Glutamatergic neuron (in vitro differentiated cells): Measurements from ENCODE around the gene PTTG2. TPM values are rescaled to one million over a fixed set of nuclear protein-coding genes. Genes with fewer than 3 reads are reported as not detected.

ENCODE experiments used
- DNase-seq: peaks from one replicate; pipeline ENCODE4 v3.0.0; 2022
- H3K27ac Mint-ChIP-seq: one replicate; pipeline ENCODE4 v1.8.0; 2020; ENCODE audit warnings: mild to moderate bottlenecking, mixed read lengths, inconsistent platforms; ENCODE audit not compliant: unreplicated experiment
- H3K27me3 Mint-ChIP-seq: one replicate; pipeline ENCODE4 v1.8.0; 2020; ENCODE audit warnings: mild to moderate bottlenecking, moderate library complexity, mixed read lengths, inconsistent platforms; ENCODE audit not compliant: unreplicated experiment
- H3K36me3 Mint-ChIP-seq: one replicate; pipeline ENCODE4 v1.8.0; 2020; ENCODE audit warnings: mild to moderate bottlenecking, mixed read lengths, inconsistent platforms; ENCODE audit not compliant: unreplicated experiment
- H3K4me1 Mint-ChIP-seq: one replicate; pipeline ENCODE4 v1.8.0; 2020; ENCODE audit warnings: mild to moderate bottlenecking, low read depth, mixed read lengths, inconsistent platforms; ENCODE audit not compliant: unreplicated experiment
- H3K4me3 Mint-ChIP-seq: one replicate; pipeline ENCODE4 v1.8.0; 2020; ENCODE audit warnings: mild to moderate bottlenecking, mixed read lengths, inconsistent platforms; ENCODE audit not compliant: unreplicated experiment
- H3K9me3 Mint-ChIP-seq: one replicate; pipeline ENCODE4 v1.8.0; 2020; ENCODE audit warnings: mild to moderate bottlenecking, moderate library complexity, mixed read lengths, inconsistent platforms; ENCODE audit not compliant: unreplicated experiment
- total RNA-seq: library from RNA; stranded (reverse); fragmentation: NEBNext Ultra II Directional; extraction: Animal tissue kit (Norgen Biotek cat#: 25700); gene quantifications from one replicate; pipeline ENCODE4 v1.2.1, GENCODE V29; 2021; ENCODE audit not compliant: unreplicated experiment
- TF ChIP-seq, protein P1 (sequence below): fragments of 200-600 bp; sonication (generic); IDR thresholded peaks from one replicate; pipeline ENCODE4 v1.5.0; 2021; ENCODE audit not compliant: partially characterized antibody, unreplicated experiment

PTTG2 gene
- total RNA-seq, 1 donor from 2014 or later: not detected

DNA sequence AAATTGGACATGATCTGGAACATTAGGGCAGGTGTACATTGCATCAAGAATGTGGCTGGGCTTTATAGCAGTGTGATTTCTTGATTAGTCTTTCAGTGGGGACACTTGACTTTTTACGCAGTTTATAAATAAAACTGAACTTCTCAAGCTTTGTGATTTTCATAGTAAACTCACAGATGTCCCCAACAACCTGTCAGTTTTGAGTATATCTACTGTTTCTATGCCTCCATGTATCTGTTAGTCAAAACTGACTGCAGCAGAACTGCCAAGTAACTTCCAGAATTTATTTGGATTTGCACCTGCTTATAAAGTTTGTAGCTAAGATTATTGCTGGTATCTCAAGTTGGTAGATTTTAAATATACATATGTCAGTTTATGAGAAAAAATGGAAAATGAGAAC lies 20.0 kb downstream of the PTTG2 start:
- DNase-seq: no peak
- TF ChIP-seq, protein P1, sequence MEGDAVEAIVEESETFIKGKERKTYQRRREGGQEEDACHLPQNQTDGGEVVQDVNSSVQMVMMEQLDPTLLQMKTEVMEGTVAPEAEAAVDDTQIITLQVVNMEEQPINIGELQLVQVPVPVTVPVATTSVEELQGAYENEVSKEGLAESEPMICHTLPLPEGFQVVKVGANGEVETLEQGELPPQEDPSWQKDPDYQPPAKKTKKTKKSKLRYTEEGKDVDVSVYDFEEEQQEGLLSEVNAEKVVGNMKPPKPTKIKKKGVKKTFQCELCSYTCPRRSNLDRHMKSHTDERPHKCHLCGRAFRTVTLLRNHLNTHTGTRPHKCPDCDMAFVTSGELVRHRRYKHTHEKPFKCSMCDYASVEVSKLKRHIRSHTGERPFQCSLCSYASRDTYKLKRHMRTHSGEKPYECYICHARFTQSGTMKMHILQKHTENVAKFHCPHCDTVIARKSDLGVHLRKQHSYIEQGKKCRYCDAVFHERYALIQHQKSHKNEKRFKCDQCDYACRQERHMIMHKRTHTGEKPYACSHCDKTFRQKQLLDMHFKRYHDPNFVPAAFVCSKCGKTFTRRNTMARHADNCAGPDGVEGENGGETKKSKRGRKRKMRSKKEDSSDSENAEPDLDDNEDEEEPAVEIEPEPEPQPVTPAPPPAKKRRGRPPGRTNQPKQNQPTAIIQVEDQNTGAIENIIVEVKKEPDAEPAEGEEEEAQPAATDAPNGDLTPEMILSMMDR: no peak
- H3K4me1 Mint-ChIP-seq: no peaks in the 10 kb centered on the region

DNA sequence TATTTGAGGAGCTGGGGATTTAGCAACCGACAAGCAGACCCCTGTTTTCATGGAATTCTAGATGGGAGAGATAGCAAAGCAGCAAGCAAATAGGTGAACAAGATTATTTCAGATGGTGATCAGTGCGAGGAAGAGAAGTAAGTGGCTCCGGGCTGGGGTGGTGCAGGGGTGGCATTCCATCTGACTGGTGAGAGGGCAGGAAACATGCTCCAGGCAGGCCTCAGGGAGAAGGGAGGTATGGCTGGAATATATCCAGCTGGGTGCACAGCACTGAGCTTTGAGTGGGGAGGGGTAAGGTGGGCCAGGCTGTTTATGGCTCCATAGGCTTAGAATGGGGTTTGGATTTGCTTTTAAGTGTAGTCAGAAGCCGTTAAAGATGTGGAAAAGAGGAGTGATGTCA lies 21.2 kb downstream of the PTTG2 start:
- Mint-ChIP-seq H3K36me3 (no peaks in the 10 kb centered on the region), H3K4me1 (no peaks in the 10 kb centered on the region), H3K27me3 (no peaks in the 10 kb centered on the region), H3K4me3 (no peak overlapping the region), H3K27ac (no peak overlapping the region), H3K9me3 (no peaks in the 10 kb centered on the region)
- TF ChIP-seq, protein P1: no peak
- no peak for DNase-seq

More for the DNA sequence above, 20.0 kb downstream of the PTTG2 start:
- Mint-ChIP-seq H3K27me3 (no peaks in the 10 kb centered on the region), H3K9me3 (no peaks in the 10 kb centered on the region), H3K4me3 (no peak overlapping the region), H3K36me3 (no peaks in the 10 kb centered on the region), H3K27ac (no peak overlapping the region)

DNA sequence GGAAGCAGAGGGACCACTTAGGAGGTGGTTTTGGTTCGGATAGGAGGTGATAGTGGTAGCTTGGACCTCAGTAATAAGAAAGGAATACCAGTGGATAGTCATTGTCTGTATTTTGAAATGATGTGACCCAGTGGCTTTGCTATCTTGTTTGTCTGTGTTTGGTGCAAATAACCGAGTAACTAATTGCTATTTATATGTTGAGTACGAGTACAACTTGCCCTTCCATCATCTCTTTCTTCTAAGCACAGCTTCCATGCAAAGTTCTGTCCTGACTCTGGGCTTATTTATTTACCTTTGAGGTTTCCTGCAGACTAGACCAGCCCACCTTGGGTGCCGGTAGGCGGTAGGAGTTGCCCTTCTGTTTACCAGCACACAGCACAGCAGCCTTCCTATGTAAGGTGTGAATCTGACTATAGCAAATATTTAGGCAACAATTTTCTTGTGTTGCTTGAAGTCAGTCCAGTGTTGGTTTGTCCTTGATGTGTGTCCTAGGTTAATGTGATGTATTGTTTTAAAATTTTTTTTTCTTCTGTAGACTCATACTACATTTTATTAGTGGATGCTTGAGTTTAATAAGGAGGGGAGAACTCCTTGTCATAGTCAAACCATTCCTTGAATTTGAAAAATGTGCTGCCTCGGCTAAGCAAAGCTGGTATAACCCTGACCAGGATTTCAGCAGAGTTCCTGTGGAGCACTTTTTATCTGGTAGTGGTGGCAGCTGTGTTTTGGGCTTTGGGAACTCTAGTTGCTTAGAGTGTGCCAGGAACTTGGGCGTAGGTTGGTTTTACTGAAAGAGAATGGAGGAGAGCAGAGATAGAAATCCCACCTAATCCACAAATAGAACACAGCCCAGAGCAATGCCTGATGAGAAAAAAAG lies 21.9 kb downstream of the PTTG2 start:
- Mint-ChIP-seq H3K36me3 (no peaks in the 10 kb centered on the region), H3K4me1 (peaks cover 2% of the 10 kb centered on the region), H3K9me3 (peaks cover 1% of the 10 kb centered on the region), H3K27ac (no peak overlapping the region), H3K4me3 (no peak overlapping the region), H3K27me3 (no peaks in the 10 kb centered on the region)
- TF ChIP-seq, protein P1: no peak
- DNase-seq: no peak

DNA sequence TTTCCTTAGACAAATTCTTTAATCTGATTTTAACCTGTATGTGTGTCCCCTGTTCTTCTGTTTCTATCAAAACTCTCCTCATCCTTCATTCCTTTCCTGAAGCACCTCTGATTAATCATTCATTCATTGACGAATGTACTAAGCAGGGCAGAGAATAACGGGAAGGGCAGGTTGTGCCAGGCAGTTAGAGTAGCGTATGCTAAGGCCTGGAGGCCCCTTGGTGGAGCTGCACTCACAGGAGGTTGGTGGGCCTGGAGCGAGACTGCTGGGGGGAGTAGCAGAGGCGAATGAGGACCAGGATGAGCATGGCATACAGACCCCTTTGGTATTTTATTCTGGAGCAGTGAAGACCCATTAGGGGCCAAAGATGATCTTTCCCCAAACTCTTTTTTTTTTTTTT lies 22.5 kb downstream of the PTTG2 start:
- peaks cover 1% of the 10 kb centered on the region for H3K9me3 Mint-ChIP-seq
- TF ChIP-seq, protein P1: no peak
- no peaks in the 10 kb centered on the region for H3K27me3 Mint-ChIP-seq
- no peak for DNase-seq
- peaks cover 2% of the 10 kb centered on the region for H3K4me1 Mint-ChIP-seq
- no peak overlapping the region for H3K4me3 Mint-ChIP-seq
- H3K27ac Mint-ChIP-seq: no peak overlapping the region
- H3K36me3 Mint-ChIP-seq: no peaks in the 10 kb centered on the region

DNA sequence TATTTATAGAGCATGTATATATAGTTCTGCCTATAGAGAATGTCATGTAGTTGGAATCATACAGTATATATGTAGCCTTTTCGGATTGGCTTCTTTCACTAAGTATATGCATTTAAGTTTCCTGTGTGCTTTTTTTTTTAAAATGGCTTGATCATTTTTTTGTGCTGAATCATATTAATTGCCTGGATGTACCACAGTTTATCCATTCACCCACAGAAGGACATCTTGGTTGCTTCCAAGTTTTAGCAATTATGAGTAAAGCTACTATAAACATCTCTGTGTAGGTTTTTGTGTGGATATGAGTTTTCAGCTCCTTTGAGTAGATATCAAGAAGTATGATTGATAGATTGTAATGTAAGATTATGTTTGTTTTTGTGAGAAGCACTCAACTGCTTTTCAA lies 23.8 kb downstream of the PTTG2 start:
- DNase-seq: no peak
- no peaks in the 10 kb centered on the region for H3K36me3 Mint-ChIP-seq
- peaks cover 2% of the 10 kb centered on the region for H3K4me1 Mint-ChIP-seq
- no peak overlapping the region for H3K27ac Mint-ChIP-seq
- no peaks in the 10 kb centered on the region for H3K27me3 Mint-ChIP-seq
- TF ChIP-seq, protein P1: no peak
- no peak overlapping the region for H3K4me3 Mint-ChIP-seq
- peaks cover 1% of the 10 kb centered on the region for H3K9me3 Mint-ChIP-seq
